Thymus (tissue), 11 donors: ENCODE data around the gene CHMP3. TPM values are rescaled to one million over a fixed set of nuclear protein-coding genes. Genes with fewer than 3 reads are reported as not detected.

Source experiments
- DNase-seq, 9 donors: peaks; one replicate each; pipeline ENCODE4 v3.0.0-alpha.2; 2013; ENCODE audit warnings: low spot score in 9 of 9, low read depth in 6 of 9, missing footprints in 1 of 9
- H3K27ac ChIP-seq, 2 donors: one replicate each; pipeline ENCODE4 v1.5.1; 2013; ENCODE audit warnings: control low read depth in 1 of 2, low read depth in 1 of 2, low read length in 1 of 2, mild to moderate bottlenecking in 1 of 2, moderate library complexity in 1 of 2
- H3K27me3 ChIP-seq, 2 donors: one replicate each; pipeline ENCODE4 v1.5.1; 2013; ENCODE audit warnings: low read length in 1 of 2; ENCODE audit not compliant: control insufficient read depth in 2 of 2, insufficient read depth in 1 of 2
- H3K36me3 ChIP-seq, 2 donors: one replicate each; pipeline ENCODE4 v1.5.1; 2013; ENCODE audit warnings: low read length in 1 of 2, mild to moderate bottlenecking in 1 of 2, moderate library complexity in 1 of 2; ENCODE audit not compliant: control insufficient read depth in 2 of 2, insufficient read depth in 2 of 2
- H3K4me1 ChIP-seq, 2 donors: one replicate each; pipeline ENCODE4 v1.5.1; 2013; ENCODE audit warnings: low read length in 2 of 2; ENCODE audit not compliant: control insufficient read depth in 2 of 2, insufficient read depth in 2 of 2
- H3K4me3 ChIP-seq, 2 donors: one replicate each; pipeline ENCODE4 v1.5.1; 2013; ENCODE audit warnings: low read length in 2 of 2, control low read depth in 1 of 2, mild to moderate bottlenecking in 1 of 2
- H3K9me3 ChIP-seq, 2 donors: one replicate each; pipeline ENCODE4 v1.5.1; 2013; ENCODE audit warnings: low read length in 1 of 2, mild to moderate bottlenecking in 1 of 2; ENCODE audit not compliant: control insufficient read depth in 2 of 2, insufficient read depth in 1 of 2
- WGBS: extraction: QIAGEN DNeasy Blood & Tissue Kit; methylation state at CpG from one replicate; pipeline ENCODE4 v1.1.7; 2013; 5-methylcytosine and 5-hydroxymethylcytosine counted together
- polyA plus RNA-seq: library from polyadenylated mRNA; stranded (reverse); fragments of 200-250 nt; gene quantifications from one replicate; pipeline ENCODE4 v1.2.3, GENCODE V29; 2013
- total RNA-seq: library from RNA; stranded (reverse); fragments of 120-200 nt; gene quantifications from one replicate; pipeline ENCODE4 v1.2.4, GENCODE V29; 2013
- donor health status: healthy.

The CHMP3 gene
- total and polyA plus RNA-seq, 2 donors, result 53.9 to 55.7 TPM

GRCh38 chr2:86453836-86454235, 109.4 kb downstream of the CHMP3 start:
- Histone ChIP-seq H3K27me3 (no peaks in the 10 kb centered on the region), H3K27ac (no peak overlapping the region), H3K36me3 (peaks cover 52 to 91% of the 10 kb centered on the region in 2 donors), H3K9me3 (no peaks in the 10 kb centered on the region), H3K4me1 (no peaks in the 10 kb centered on the region), H3K4me3 (no peak overlapping the region)
- DNase-seq, result no peak
- 92% methylated on average over 2 of the region's 2 CpGs for WGBS

Other genes with a start within 250 kb of the CHMP3 start
- gene REEP1, start 225.8 kb downstream of the CHMP3 start, total RNA-seq, result 0.38 TPM
- gene REEP1, start 225.8 kb downstream of the CHMP3 start, polyA plus RNA-seq, result 1.3 TPM
- 53.4 TPM for gene KDM3A, start 122.1 kb downstream of the CHMP3 start, total RNA-seq
- 46.1 TPM for gene KDM3A, start 122.1 kb downstream of the CHMP3 start, polyA plus RNA-seq
- gene RNF103, start 60.4 kb upstream of the CHMP3 start, total RNA-seq, result 9.7 TPM
- 22.0 TPM for gene RNF103, start 60.4 kb upstream of the CHMP3 start, polyA plus RNA-seq
- 126 TPM for gene RMND5A, start 156.8 kb upstream of the CHMP3 start, total RNA-seq
- gene RMND5A, start 156.8 kb upstream of the CHMP3 start, polyA plus RNA-seq, result 19.1 TPM
- 181 TPM for gene CD8A, start 227.5 kb upstream of the CHMP3 start, total RNA-seq
- gene CD8A, start 227.5 kb upstream of the CHMP3 start, polyA plus RNA-seq, result 242 TPM